ENCODE data around the gene FSTL3. TPM values are rescaled to one million over a fixed set of nuclear protein-coding genes. Genes with fewer than 3 reads are reported as not detected.
A peak's percentile ranks its signal among the peaks of the same experiment; 100 is the strongest.

FSTL3 gene
- total and polyA plus RNA-seq, 7 donors, result 4.3 to 30.3 (median 6.3) TPM

- Histone ChIP-seq H3K9me3 (no peaks in the 10 kb centered on the region), H3K4me1 (no peaks in the 10 kb centered on the region), H3K4me3 (peak overlapping the region; percentile 63), H3K36me3 (ENCODE audit: insufficient read depth in 1 of 2, low read depth in 1 of 2) (no peaks in the 10 kb centered on the region), H3K27me3 (ENCODE audit: insufficient read depth in 3 of 3, low read length in 2 of 3) (peaks cover 0 to 52% (median 10%) of the 10 kb centered on the region in 3 donors), H3K27ac (no peak overlapping the region)
- 35 to 44% (median 38%) methylated on average over 21 of the region's 21 CpGs for WGBS, 3 donors
- ATAC-seq (peak in 2 of 4 donors; percentile 11 to 31), DNase-seq (no peak)
- TF ChIP-seq CTCF (IDR thresholded peaks at IDR 0.05), result no peak
- intact Hi-C loops (cut with DNase I), result no loop called here
These were observed 34.6 kb downstream of the FSTL3 start for GRCh38 chr19:710767-711166.

- H3K36me3 ChIP-seq (ENCODE audit: insufficient read depth in 1 of 2, low read depth in 1 of 2), result no peaks in the 10 kb centered on the region
- intact Hi-C loops (cut with DNase I), result no loop called here
- no peak overlapping the region for H3K4me3 ChIP-seq
- 65 to 76% (median 71%) methylated on average over 8 of the region's 8 CpGs for WGBS, 3 donors
- peaks cover 0 to 51% (median 10%) of the 10 kb centered on the region in 3 donors for H3K27me3 ChIP-seq (ENCODE audit: insufficient read depth in 3 of 3, low read length in 2 of 3)
- ATAC-seq (no peak), DNase-seq (no peak)
- no peak for TF ChIP-seq CTCF (IDR thresholded peaks at IDR 0.05)
- no peaks in the 10 kb centered on the region for H3K4me1 ChIP-seq
- no peaks in the 10 kb centered on the region for H3K9me3 ChIP-seq
- H3K27ac ChIP-seq, result no peak overlapping the region
These were observed 35.1 kb downstream of the FSTL3 start for GRCh38 chr19:711254-711653.

GRCh38 chr19:715347-715746 is 39.2 kb downstream of the FSTL3 start:
- intact Hi-C loops (cut with DNase I), result no loop called here
- Histone ChIP-seq H3K4me3 (no peak overlapping the region), H3K36me3 (ENCODE audit: insufficient read depth in 1 of 2, low read depth in 1 of 2) (no peaks in the 10 kb centered on the region), H3K27me3 (ENCODE audit: insufficient read depth in 3 of 3, low read length in 2 of 3) (peaks cover 0 to 38% (median 12%) of the 10 kb centered on the region in 3 donors), H3K9me3 (no peaks in the 10 kb centered on the region), H3K27ac (no peak overlapping the region), H3K4me1 (no peaks in the 10 kb centered on the region)
- WGBS, 3 donors, result 93 to 100% (median 96%) methylated on average over 3 of the region's 3 CpGs
- no peak for DNase-seq
- TF ChIP-seq CTCF (IDR thresholded peaks at IDR 0.05), result no peak
- no peak for ATAC-seq

GRCh38 chr19:718251-718951 is 42.2 kb downstream of the FSTL3 start:
- no peaks in the 10 kb centered on the region for H3K9me3 ChIP-seq
- peaks cover 0 to 42% (median 7%) of the 10 kb centered on the region in 3 donors for H3K27me3 ChIP-seq (ENCODE audit: insufficient read depth in 3 of 3, low read length in 2 of 3)
- H3K4me3 ChIP-seq, result no peak overlapping the region
- DNase-seq (no peak), ATAC-seq (peak in 2 of 4 donors; percentile 10 to 27)
- H3K36me3 ChIP-seq (ENCODE audit: insufficient read depth in 1 of 2, low read depth in 1 of 2), result no peaks in the 10 kb centered on the region
- intact Hi-C loops (cut with DNase I), result no loop called here
- TF ChIP-seq CTCF (IDR thresholded peaks at IDR 0.05), result no peak
- WGBS, 3 donors, result 54 to 68% (median 58%) methylated on average over 17 to 23 of the region's 23 CpGs
- no peaks in the 10 kb centered on the region for H3K4me1 ChIP-seq
- H3K27ac ChIP-seq, result no peak overlapping the region

All from psoas muscle (tissue), 8 donors.